K562 (cell line): Measurements from ENCODE around the gene CCDC136. TPM values are rescaled to one million over a fixed set of nuclear protein-coding genes. Genes with fewer than 3 reads are reported as not detected.

ENCODE experiments used
- BDP1 ChIP-seq: IDR thresholded peaks from 3 replicates; pipeline ENCODE4 v1.6.1; 2011; ENCODE audit not compliant: insufficient read length, insufficient read depth
- CEBPB ChIP-seq: fragments of 450-650 bp; IDR thresholded peaks from 2 replicates; pipeline ENCODE4 v1.6.1; 2016; ENCODE audit warnings: missing genetic modification characterization, missing compliant biosample characterization
- FOXP4 ChIP-seq: sonication (generic); formaldehyde crosslinking; IDR thresholded peaks from 2 replicates; pipeline ENCODE4 v1.8.0; 2022; ENCODE audit warnings: mild to moderate bottlenecking, missing genetic modification reagents, borderline replicate concordance
- HCFC1 ChIP-seq: IDR thresholded peaks from 2 replicates; pipeline ENCODE4 v1.6.1; 2012; ENCODE audit warnings: low read depth, low read length, improper control_type of control experiment
- KLF10 ChIP-seq: fragments of 250-450 bp; sonication (Bioruptor Pico); IDR thresholded peaks from 2 replicates; pipeline ENCODE4 v1.6.1; 2021; ENCODE audit warnings: matching md5 sums
- L3MBTL2 ChIP-seq: fragments of 450-650 bp; IDR thresholded peaks from 2 replicates; pipeline ENCODE4 v1.6.1; 2016; ENCODE audit warnings: mild to moderate bottlenecking, moderate library complexity
- MYNN ChIP-seq, 2 experiments: sonication (generic); formaldehyde crosslinking in 1 of 2; IDR thresholded peaks; 2 replicates each; pipeline versions ENCODE4 v1.5.0 to v1.6.1; 2016 to 2020; ENCODE audit warnings: antibody characterized with exemption in 1 of 2, missing genetic modification reagents in 1 of 2
- PTRF ChIP-seq: fragments of 450-650 bp; IDR thresholded peaks from 2 replicates; pipeline ENCODE4 v1.6.1; 2016; ENCODE audit warnings: mild to moderate bottlenecking, missing genetic modification characterization, missing compliant biosample characterization
- SMAD4 ChIP-seq: fragments of 250-450 bp; sonication (Bioruptor Pico); conservative IDR thresholded peaks from 2 replicates; pipeline ENCODE4 v1.8.0; 2021; ENCODE audit warnings: inconsistent platforms, mild to moderate bottlenecking, moderate library complexity
- ZNF407 ChIP-seq: fragments of 450-650 bp; IDR thresholded peaks from 2 replicates; pipeline ENCODE4 v1.6.1; 2016; ENCODE audit warnings: low read depth
- polyA plus RNA-seq, 8 experiments: library from polyadenylated mRNA; depleted of rRNA in 4 of 8; stranded (reverse) in 5 of 8; unstranded in 3 of 8; fragments of >200 nt; fragmentation: Nextera tagmentation in 2 of 8; fragmentation: Illumina TruSeq in 1 of 8; extraction: Ambion mirVana in 2 of 8; extraction: Trizol in 1 of 8; gene quantifications; 2 replicates each; pipeline versions ENCODE4 v1.2.1 to v1.2.3, GENCODE V29; 2011 to 2014; ENCODE audit warnings: inconsistent platforms in 1 of 8, missing spikeins in 1 of 8
- total RNA-seq, 7 experiments: library from RNA; depleted of rRNA in 6 of 7; stranded (reverse); fragments of >200 nt in 6 of 7; fragmentation: Illumina TruSeq in 2 of 7; extraction: Trizol in 2 of 7; gene quantifications; 2 replicates each; pipeline versions ENCODE4 v1.2.1 to v1.2.3, GENCODE V29; 2011 to 2021; ENCODE audit warnings: low replicate concordance in 1 of 7
- TF ChIP-seq, protein P1 (sequence below): IDR thresholded peaks from 2 replicates; pipeline ENCODE4 v1.6.1; 2012; ENCODE audit warnings: low read depth, low read length, improper control_type of control experiment, borderline replicate concordance
- TF ChIP-seq, protein P2 (sequence below): fragments of 450-650 bp; IDR thresholded peaks from 2 replicates; pipeline ENCODE4 v1.6.1; 2016
- TF ChIP-seq, protein P3 (sequence below): fragments of 250-450 bp; sonication (Bioruptor Pico); IDR thresholded peaks from 2 replicates; pipeline ENCODE4 v1.5.0; 2021

CCDC136 gene
- total and polyA plus RNA-seq, 9 of the 15 experiments (the other 6 are each of a cell fraction or from before 2014, with no cell fraction given), result 2.4 to 40.8 (median 26.5) TPM

GRCh38 chr7:128861957-128862570 lies 70.3 kb downstream of the CCDC136 start (continued):
- TF ChIP-seq ZNF407 (no peak), FOXP4 (CRISPR knock-in tag) (0 out of 2 replicates have a peak, but pooled peaks have one; percentile 45), MYNN (IDR thresholded peaks at IDR 0.05) (no peak), MYNN (CRISPR knock-in tag; IDR thresholded peaks at IDR 0.05) (no peak), SMAD4 (CRISPR knock-in tag) (no peak), HCFC1 (no peak), PTRF (tag) (no peak), BDP1 (no peak), KLF10 (no peak), L3MBTL2 (no peak), CEBPB (no peak)
- TF ChIP-seq, protein P1, sequence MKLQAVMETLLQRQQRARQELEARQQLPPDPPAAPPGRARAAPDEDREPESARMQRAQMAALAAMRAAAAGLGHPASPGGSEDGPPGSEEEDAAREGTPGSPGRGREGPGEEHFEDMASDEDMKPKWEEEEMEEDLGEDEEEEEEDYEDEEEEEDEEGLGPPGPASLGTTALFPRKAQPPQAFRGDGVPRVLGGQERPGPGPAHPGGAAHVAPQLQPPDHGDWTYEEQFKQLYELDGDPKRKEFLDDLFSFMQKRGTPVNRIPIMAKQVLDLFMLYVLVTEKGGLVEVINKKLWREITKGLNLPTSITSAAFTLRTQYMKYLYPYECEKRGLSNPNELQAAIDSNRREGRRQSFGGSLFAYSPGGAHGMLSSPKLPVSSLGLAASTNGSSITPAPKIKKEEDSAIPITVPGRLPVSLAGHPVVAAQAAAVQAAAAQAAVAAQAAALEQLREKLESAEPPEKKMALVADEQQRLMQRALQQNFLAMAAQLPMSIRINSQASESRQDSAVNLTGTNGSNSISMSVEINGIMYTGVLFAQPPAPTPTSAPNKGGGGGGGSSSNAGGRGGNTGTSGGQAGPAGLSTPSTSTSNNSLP, result no peak
- TF ChIP-seq, protein P2, sequence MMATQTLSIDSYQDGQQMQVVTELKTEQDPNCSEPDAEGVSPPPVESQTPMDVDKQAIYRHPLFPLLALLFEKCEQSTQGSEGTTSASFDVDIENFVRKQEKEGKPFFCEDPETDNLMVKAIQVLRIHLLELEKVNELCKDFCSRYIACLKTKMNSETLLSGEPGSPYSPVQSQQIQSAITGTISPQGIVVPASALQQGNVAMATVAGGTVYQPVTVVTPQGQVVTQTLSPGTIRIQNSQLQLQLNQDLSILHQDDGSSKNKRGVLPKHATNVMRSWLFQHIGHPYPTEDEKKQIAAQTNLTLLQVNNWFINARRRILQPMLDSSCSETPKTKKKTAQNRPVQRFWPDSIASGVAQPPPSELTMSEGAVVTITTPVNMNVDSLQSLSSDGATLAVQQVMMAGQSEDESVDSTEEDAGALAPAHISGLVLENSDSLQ, result no peak
- TF ChIP-seq, protein P3, sequence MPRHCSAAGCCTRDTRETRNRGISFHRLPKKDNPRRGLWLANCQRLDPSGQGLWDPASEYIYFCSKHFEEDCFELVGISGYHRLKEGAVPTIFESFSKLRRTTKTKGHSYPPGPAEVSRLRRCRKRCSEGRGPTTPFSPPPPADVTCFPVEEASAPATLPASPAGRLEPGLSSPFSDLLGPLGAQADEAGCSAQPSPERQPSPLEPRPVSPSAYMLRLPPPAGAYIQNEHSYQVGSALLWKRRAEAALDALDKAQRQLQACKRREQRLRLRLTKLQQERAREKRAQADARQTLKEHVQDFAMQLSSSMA (CRISPR knock-in tag), result no peak
